HEK293 (cell line): ENCODE measurements around the gene ASPHD1.

Source experiments
- BCL11A ChIP-seq: fragments of 450-650 bp; formaldehyde crosslinking; IDR thresholded peaks from 2 replicates; pipeline ENCODE4 v1.5.1; 2016; ENCODE audit warnings: low read depth, missing biosample characterization, missing genetic modification characterization
- FEZF1 ChIP-seq: fragments of 450-650 bp; formaldehyde crosslinking; IDR thresholded peaks from 2 replicates; pipeline ENCODE4 v1.5.1; 2016; ENCODE audit warnings: missing biosample characterization, missing genetic modification characterization
- HOXA7 ChIP-seq: sonication (generic); formaldehyde crosslinking; IDR thresholded peaks from 2 replicates; pipeline ENCODE4 v1.8.1; 2022; ENCODE audit warnings: missing genetic modification reagents, borderline replicate concordance
- PATZ1 ChIP-seq: fragments of 450-650 bp; formaldehyde crosslinking; IDR thresholded peaks from 2 replicates; pipeline ENCODE4 v1.5.1; 2016; ENCODE audit warnings: missing biosample characterization, missing genetic modification characterization
- REST ChIP-seq: fragments of 450-650 bp; formaldehyde crosslinking; IDR thresholded peaks from 2 replicates; pipeline ENCODE4 v1.5.1; 2016; ENCODE audit warnings: missing biosample characterization, missing genetic modification characterization
- SP7 ChIP-seq: fragments of 450-650 bp; formaldehyde crosslinking; IDR thresholded peaks from 2 replicates; pipeline ENCODE4 v1.5.1; 2016; ENCODE audit warnings: missing biosample characterization, missing genetic modification characterization
- YY2 ChIP-seq: fragments of 450-650 bp; formaldehyde crosslinking; IDR thresholded peaks from 2 replicates; pipeline ENCODE4 v1.5.1; 2016; ENCODE audit warnings: missing biosample characterization, missing genetic modification characterization
- ZBTB21 ChIP-seq: fragments of 450-650 bp; formaldehyde crosslinking; IDR thresholded peaks from 2 replicates; pipeline ENCODE4 v1.5.1; 2017; ENCODE audit warnings: missing biosample characterization, missing genetic modification characterization
- ZFP37 ChIP-seq: fragments of 450-650 bp; formaldehyde crosslinking; IDR thresholded peaks from 2 replicates; pipeline ENCODE4 v1.5.1; 2016; ENCODE audit warnings: missing biosample characterization, missing genetic modification characterization
- ZNF132 ChIP-seq: fragments of 450-650 bp; formaldehyde crosslinking; IDR thresholded peaks from 2 replicates; pipeline ENCODE4 v1.5.1; 2017; ENCODE audit warnings: missing biosample characterization, missing genetic modification characterization, borderline replicate concordance
- ZNF138 ChIP-seq: fragments of 450-650 bp; formaldehyde crosslinking; IDR thresholded peaks from 2 replicates; pipeline ENCODE4 v1.5.1; 2016; ENCODE audit warnings: missing biosample characterization, missing genetic modification characterization, borderline replicate concordance
- ZNF140 ChIP-seq: fragments of 450-650 bp; formaldehyde crosslinking; IDR thresholded peaks from 2 replicates; pipeline ENCODE4 v1.5.1; 2016; ENCODE audit warnings: missing biosample characterization, missing genetic modification characterization
- ZNF148 ChIP-seq: fragments of 450-650 bp; formaldehyde crosslinking; IDR thresholded peaks from 2 replicates; pipeline ENCODE4 v1.5.0; 2017; ENCODE audit warnings: missing biosample characterization, missing genetic modification characterization, borderline replicate concordance
- ZNF23 ChIP-seq: fragments of 450-650 bp; formaldehyde crosslinking; IDR thresholded peaks from 2 replicates; pipeline ENCODE4 v1.5.1; 2016; ENCODE audit warnings: missing biosample characterization, missing genetic modification characterization, borderline replicate concordance
- ZNF274 ChIP-seq, 2 experiments: fragments of 200-500 bp in 1 of 2; fragments of 450-650 bp in 1 of 2; sonication (Bioruptor generic) in 1 of 2; formaldehyde crosslinking in 1 of 2; IDR thresholded peaks; 2 replicates each; pipeline versions ENCODE4 v1.5.1 to v1.6.1; 2014 to 2016; ENCODE audit warnings: borderline replicate concordance in 1 of 2, inconsistent platforms in 1 of 2, low read length in 1 of 2, missing biosample characterization in 1 of 2, missing genetic modification characterization in 1 of 2
- ZNF350 ChIP-seq: fragments of 450-650 bp; formaldehyde crosslinking; IDR thresholded peaks from 2 replicates; pipeline ENCODE4 v1.5.0; 2017; ENCODE audit warnings: missing biosample characterization, mild to moderate bottlenecking, missing genetic modification characterization
- ZNF398 ChIP-seq: fragments of 450-650 bp; formaldehyde crosslinking; IDR thresholded peaks from 2 replicates; pipeline ENCODE4 v1.5.1; 2017; ENCODE audit warnings: missing biosample characterization, missing genetic modification characterization
- ZNF426 ChIP-seq: fragments of 450-650 bp; formaldehyde crosslinking; IDR thresholded peaks from 2 replicates; pipeline ENCODE4 v1.5.1; 2017; ENCODE audit warnings: missing biosample characterization, missing genetic modification characterization, mild to moderate bottlenecking, inconsistent platforms, moderate library complexity
- ZNF473 ChIP-seq: fragments of 450-650 bp; formaldehyde crosslinking; IDR thresholded peaks from 2 replicates; pipeline ENCODE4 v1.5.1; 2017; ENCODE audit warnings: missing biosample characterization, missing genetic modification characterization
- ZNF48 ChIP-seq: fragments of 450-650 bp; formaldehyde crosslinking; IDR thresholded peaks from 2 replicates; pipeline ENCODE4 v1.5.1; 2016; ENCODE audit warnings: missing biosample characterization, missing genetic modification characterization
- ZNF510 ChIP-seq: fragments of 450-650 bp; formaldehyde crosslinking; IDR thresholded peaks from 2 replicates; pipeline ENCODE4 v1.5.1; 2018; ENCODE audit warnings: mild to moderate bottlenecking, missing genetic modification characterization, missing biosample characterization; ENCODE audit not compliant: insufficient replicate concordance
- ZNF549 ChIP-seq: fragments of 450-650 bp; IDR thresholded peaks from 2 replicates; pipeline ENCODE4 v1.5.1; 2018; ENCODE audit warnings: missing biosample characterization, missing genetic modification characterization, mild to moderate bottlenecking, inconsistent platforms, moderate library complexity
- ZNF654 ChIP-seq: fragments of 450-650 bp; formaldehyde crosslinking; IDR thresholded peaks from 2 replicates; pipeline ENCODE4 v1.5.1; 2016; ENCODE audit warnings: low read depth, missing biosample characterization, missing genetic modification characterization
- ZNF670 ChIP-seq: fragments of 450-650 bp; formaldehyde crosslinking; IDR thresholded peaks from 2 replicates; pipeline ENCODE4 v1.5.1; 2016; ENCODE audit warnings: missing biosample characterization, missing genetic modification characterization, low read depth
- ZNF777 ChIP-seq: fragments of 450-650 bp; formaldehyde crosslinking; IDR thresholded peaks from 2 replicates; pipeline ENCODE4 v1.5.1; 2017; ENCODE audit warnings: missing biosample characterization, missing genetic modification characterization, borderline replicate concordance
- ZXDB ChIP-seq: fragments of 450-650 bp; formaldehyde crosslinking; IDR thresholded peaks from 2 replicates; pipeline ENCODE4 v1.5.1; 2016; ENCODE audit warnings: missing biosample characterization, missing genetic modification characterization

Gene ASPHD1

GRCh38 chr16:29943846-29944799 lies 43.8 kb downstream of the ASPHD1 start (continued):
- TF ChIP-seq ZNF426 (no peak), ZNF350 (no peak), HOXA7 (no peak), ZNF670 (no peak), ZNF274 (IDR thresholded peaks at IDR 0.05; ENCODE audit: low read length) (no peak), ZNF274 (tag by site-specific recombination; IDR thresholded peaks at IDR 0.05; ENCODE audit: borderline replicate concordance) (no peak), YY2 (tag by site-specific recombination) (no peak), ZNF398 (peak; percentile 20; the same call in 1 of the 2 replicates), ZNF138 (no peak), ZNF473 (tag by site-specific recombination) (no peak), SP7 (peak; percentile 99), ZNF148 (tag by site-specific recombination) (no peak), ZNF549 (tag by site-specific recombination) (no peak), ZNF132 (tag by site-specific recombination) (no peak), ZFP37 (tag by site-specific recombination) (no peak), ZXDB (tag by site-specific recombination) (peak; percentile 91), ZNF140 (tag by site-specific recombination) (no peak), BCL11A (peak; percentile 91), REST (tag by site-specific recombination) (no peak; the same call in 1 of the 2 replicates), ZNF23 (tag by site-specific recombination) (no peak), ZNF510 (tag by site-specific recombination) (no peak), ZNF48 (no peak), ZBTB21 (peak; percentile 62; the same call in 1 of the 2 replicates), ZNF654 (tag by site-specific recombination) (no peak), PATZ1 (peak; percentile 86), FEZF1 (tag by site-specific recombination) (peak; percentile 90), ZNF777 (tag by site-specific recombination) (no peak)
